NCI-H2029 treated with DMSO at 0.1 percent for 48 hours (cell line): ENCODE data around the gene GOLGA6L10.
"Not testable (repeated sequence)": the region's sequence is repeated elsewhere in the genome, so short reads cannot be mapped to it uniquely, and the experiment has no call there.

Experiments used
- DNase-seq: peaks from one replicate; lab custom pipeline; 2025; lab: John Stamatoyannopoulos, UW

Gene GOLGA6L10

GRCh38 chr15:82342632-82343374, 6.5 kb downstream of the GOLGA6L10 start:
- DNase-seq, result not testable (repeated sequence)

GRCh38 chr15:82338573-82338972, 10.7 kb downstream of the GOLGA6L10 start:
- DNase-seq, result not testable (repeated sequence)

- DNase-seq, result not testable (repeated sequence)
Measured at GRCh38 chr15:82338053-82338452, 11.2 kb downstream of the GOLGA6L10 start.

GRCh38 chr15:82337051-82337450, 12.2 kb downstream of the GOLGA6L10 start:
- DNase-seq, result not testable (repeated sequence)

GRCh38 chr15:82336180-82336647, 13.1 kb downstream of the GOLGA6L10 start:
- DNase-seq, result not testable (repeated sequence)

- DNase-seq, result not testable (repeated sequence)
Measured at GRCh38 chr15:82335006-82335405, 14.3 kb downstream of the GOLGA6L10 start.

GRCh38 chr15:82334554-82334932, 14.7 kb downstream of the GOLGA6L10 start:
- DNase-seq, result not testable (repeated sequence)

GRCh38 chr15:82333603-82334553, 15.4 kb downstream of the GOLGA6L10 start:
- not testable (repeated sequence) for DNase-seq

- DNase-seq, result not testable (repeated sequence)
Measured at GRCh38 chr15:82332711-82333602, 16.3 kb downstream of the GOLGA6L10 start.

GRCh38 chr15:82331576-82332304, 17.5 kb downstream of the GOLGA6L10 start:
- DNase-seq, result not testable (repeated sequence)

GRCh38 chr15:82330921-82331320, 18.4 kb downstream of the GOLGA6L10 start:
- DNase-seq, result not testable (repeated sequence)

- DNase-seq, result not testable (repeated sequence)
Measured at GRCh38 chr15:82329039-82329438, 20.2 kb downstream of the GOLGA6L10 start.

- DNase-seq, result not testable (repeated sequence)
Measured at GRCh38 chr15:82327372-82327771, 21.9 kb downstream of the GOLGA6L10 start.

GRCh38 chr15:82326896-82327295, 22.4 kb downstream of the GOLGA6L10 start:
- DNase-seq, result not testable (repeated sequence)

GRCh38 chr15:82325646-82326045, 23.6 kb downstream of the GOLGA6L10 start:
- not testable (repeated sequence) for DNase-seq

GRCh38 chr15:82324831-82325230, 24.4 kb downstream of the GOLGA6L10 start:
- DNase-seq, result not testable (repeated sequence)

- DNase-seq, result not testable (repeated sequence)
Measured at GRCh38 chr15:82322488-82322887, 26.8 kb downstream of the GOLGA6L10 start.

GRCh38 chr15:82320861-82321260, 28.4 kb downstream of the GOLGA6L10 start:
- DNase-seq, result not testable (repeated sequence)

- not testable (repeated sequence) for DNase-seq
Measured at GRCh38 chr15:82319522-82320278, 29.6 kb downstream of the GOLGA6L10 start.

- DNase-seq, result not testable (repeated sequence)
Measured at GRCh38 chr15:82318281-82318680, 31.0 kb downstream of the GOLGA6L10 start.
